OCI-LY3 (cell line): ENCODE measurements around the gene CAMK2G.

ENCODE experiments used
- EZH2phosphoT487 ChIP-seq: fragments of 200-600 bp; shearing (Covaris generic); IDR thresholded peaks from 2 replicates; pipeline ENCODE4 v1.6.1; 2018; ENCODE audit warnings: antibody characterized with exemption, mixed run types, low read depth
- TF ChIP-seq, protein P1 (sequence below): fragments of 200-600, 300-600 bp; sonication (generic); IDR thresholded peaks from 2 replicates; pipeline ENCODE4 v1.5.1; 2014; ENCODE audit warnings: antibody characterized with exemption, low read length, low read depth

- TF ChIP-seq, protein P1, sequence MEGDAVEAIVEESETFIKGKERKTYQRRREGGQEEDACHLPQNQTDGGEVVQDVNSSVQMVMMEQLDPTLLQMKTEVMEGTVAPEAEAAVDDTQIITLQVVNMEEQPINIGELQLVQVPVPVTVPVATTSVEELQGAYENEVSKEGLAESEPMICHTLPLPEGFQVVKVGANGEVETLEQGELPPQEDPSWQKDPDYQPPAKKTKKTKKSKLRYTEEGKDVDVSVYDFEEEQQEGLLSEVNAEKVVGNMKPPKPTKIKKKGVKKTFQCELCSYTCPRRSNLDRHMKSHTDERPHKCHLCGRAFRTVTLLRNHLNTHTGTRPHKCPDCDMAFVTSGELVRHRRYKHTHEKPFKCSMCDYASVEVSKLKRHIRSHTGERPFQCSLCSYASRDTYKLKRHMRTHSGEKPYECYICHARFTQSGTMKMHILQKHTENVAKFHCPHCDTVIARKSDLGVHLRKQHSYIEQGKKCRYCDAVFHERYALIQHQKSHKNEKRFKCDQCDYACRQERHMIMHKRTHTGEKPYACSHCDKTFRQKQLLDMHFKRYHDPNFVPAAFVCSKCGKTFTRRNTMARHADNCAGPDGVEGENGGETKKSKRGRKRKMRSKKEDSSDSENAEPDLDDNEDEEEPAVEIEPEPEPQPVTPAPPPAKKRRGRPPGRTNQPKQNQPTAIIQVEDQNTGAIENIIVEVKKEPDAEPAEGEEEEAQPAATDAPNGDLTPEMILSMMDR = no peak
- TF ChIP-seq EZH2phosphoT487 = no peak
These were observed 18.9 kb downstream of the CAMK2G start for GRCh38 chr10:73855413-73855812.
